Sigmoid colon (tissue), 7 donors: Measurements from ENCODE around the gene SLX4IP. TPM values are rescaled to one million over a fixed set of nuclear protein-coding genes. Genes with fewer than 3 reads are reported as not detected.
A peak's percentile ranks its signal among the peaks of the same experiment; 100 is the strongest.

Experiments
- DNase-seq: peaks from one replicate; pipeline ENCODE4 v3.0.0-alpha.2; 2019
- H3K27ac ChIP-seq, 4 donors: fragments of 200-600 bp; sonication (generic); one replicate each; pipeline ENCODE4 v1.5.1; 2016 to 2019; ENCODE audit warnings: mild to moderate bottlenecking in 1 of 4
- H3K27me3 ChIP-seq, 3 donors: fragments of 200-600 bp; sonication (generic); one replicate each; pipeline ENCODE4 v1.5.1; 2019; ENCODE audit warnings: mild to moderate bottlenecking in 1 of 3
- H3K36me3 ChIP-seq, 4 donors: fragments of 200-600 bp; sonication (generic); one replicate each; pipeline ENCODE4 v1.5.1; 2016 to 2019
- H3K4me1 ChIP-seq, 4 donors: fragments of 200-600 bp; sonication (generic); one replicate each; pipeline ENCODE4 v1.5.1; 2017 to 2019
- H3K4me3 ChIP-seq, 4 donors: fragments of 200-600 bp; sonication (generic); one replicate each; pipeline ENCODE4 v1.5.1; 2017 to 2019; ENCODE audit warnings: mild to moderate bottlenecking in 2 of 4, moderate library complexity in 1 of 4
- H3K9me3 ChIP-seq, 4 donors: fragments of 200-600 bp in 3 of 4; sonication (generic) in 3 of 4; one replicate each; pipeline versions ENCODE4 v1.5.1 to v1.6.1; 2013 to 2019
- CTCF ChIP-seq, 4 experiments: fragments of 450-650 bp in 3 of 4; fragments of 200-600 bp in 1 of 4; IDR thresholded peaks; one replicate each; pipeline ENCODE4 v1.5.1; 2016 to 2019; ENCODE audit warnings: antibody characterized with exemption in 4 of 4, mild to moderate bottlenecking in 3 of 4, moderate library complexity in 2 of 4
- EP300 ChIP-seq, 4 donors: sonication (generic); formaldehyde crosslinking; IDR thresholded peaks; one replicate each; pipeline ENCODE4 v1.6.1; 2017; ENCODE audit warnings: antibody characterized with exemption in 4 of 4
- POLR2A ChIP-seq, 2 donors: fragments of 450-650 bp; IDR thresholded peaks; one replicate each; pipeline ENCODE4 v1.6.1; 2016; ENCODE audit warnings: antibody characterized with exemption in 2 of 2, mild to moderate bottlenecking in 2 of 2, moderate library complexity in 2 of 2
- POLR2AphosphoS5 ChIP-seq, 4 donors: sonication (generic); formaldehyde crosslinking; IDR thresholded peaks; one replicate each; pipeline ENCODE4 v1.6.1; 2017; ENCODE audit warnings: antibody characterized with exemption in 4 of 4
- WGBS, 2 donors: extraction: QIAGEN DNeasy Blood & Tissue Kit; methylation state at CpG; one replicate each; pipeline ENCODE4 v1.1.7; 2013; 5-methylcytosine and 5-hydroxymethylcytosine counted together
- intact Hi-C: fragments of 100-400 bp; cut with DNase I; formaldehyde crosslinking; loops from one replicate; pipeline ENCODE4 v1.15.1; 2023
- polyA plus RNA-seq, 3 donors: library from polyadenylated mRNA; stranded (reverse); fragments of 200-250 nt; gene quantifications; one replicate each; pipeline ENCODE4 v1.2.3, GENCODE V29; 2013
- total RNA-seq, 4 donors: library from RNA; depleted of rRNA; stranded (reverse); fragments of >200 nt; gene quantifications; one replicate each; pipeline ENCODE4 v1.1.0, GENCODE V29; 2016
- donor health status: healthy with polysubstance abuse.
- donor health status: Bipolar disorder and iron deficiency.
- donor health status: healthy.

SLX4IP gene
- total and polyA plus RNA-seq, 7 donors, result 1.2 to 4.2 (median 2.4) TPM

GRCh38 chr20:10661261-10661660 is 226.2 kb downstream of the SLX4IP start:
- peaks cover 0 to 91% (median 72%) of the 10 kb centered on the region in 4 donors for H3K4me1 ChIP-seq
- peaks cover 7 to 58% (median 18%) of the 10 kb centered on the region in 4 donors for H3K36me3 ChIP-seq
- intact Hi-C loops, result no loop called here

GRCh38 chr20:10662151-10662550 is 227.0 kb downstream of the SLX4IP start:
- Histone ChIP-seq H3K27ac (peak overlapping the region in 3 of 4 donors; percentile 74 to 87 (median 83)), H3K9me3 (no peaks in the 10 kb centered on the region), H3K27me3 (no peaks in the 10 kb centered on the region), H3K4me1 (peaks cover 0 to 91% (median 75%) of the 10 kb centered on the region in 4 donors), H3K36me3 (peaks cover 7 to 54% (median 18%) of the 10 kb centered on the region in 4 donors), H3K4me3 (no peak overlapping the region)
- DNase-seq, result no peak
- TF ChIP-seq POLR2AphosphoS5 (IDR thresholded peaks at IDR 0.05) (no peak), POLR2A (IDR thresholded peaks at IDR 0.05) (no peak), EP300 (IDR thresholded peaks at IDR 0.05) (no peak), CTCF (IDR thresholded peaks at IDR 0.05) (no peak)
- WGBS, 2 donors, result 85 to 91% methylated on average over 5 of the region's 5 CpGs
- intact Hi-C loops, result no loop called here

More at GRCh38 chr20:10661261-10661660, 226.2 kb downstream of the SLX4IP start:
- Histone ChIP-seq H3K27me3 (no peaks in the 10 kb centered on the region), H3K9me3 (no peaks in the 10 kb centered on the region), H3K27ac (peak overlapping the region in 3 of 4 donors; percentile 74 to 87 (median 83)), H3K4me3 (no peak overlapping the region)
- 84 to 85% methylated on average over 4 of the region's 4 CpGs for WGBS, 2 donors
- peak; percentile 79 for DNase-seq
- TF ChIP-seq EP300 (IDR thresholded peaks at IDR 0.05), result peak in 2 of 4 donors; percentile 4 to 26
- peak in 3 of 4 donors; percentile 44 to 52 (median 46) for TF ChIP-seq POLR2AphosphoS5 (IDR thresholded peaks at IDR 0.05)
- TF ChIP-seq POLR2A (IDR thresholded peaks at IDR 0.05), result no peak

GRCh38 chr20:10662661-10663458 is 227.8 kb downstream of the SLX4IP start:
- Histone ChIP-seq H3K4me1 (peaks cover 0 to 89% (median 74%) of the 10 kb centered on the region in 4 donors), H3K27ac (peak overlapping the region; percentile 28 to 87 (median 78)), H3K4me3 (no peak overlapping the region), H3K36me3 (peaks cover 7 to 55% (median 16%) of the 10 kb centered on the region in 4 donors), H3K9me3 (no peaks in the 10 kb centered on the region), H3K27me3 (no peaks in the 10 kb centered on the region)
- DNase-seq, result no peak
- intact Hi-C loops, result no loop called here
- TF ChIP-seq POLR2A (IDR thresholded peaks at IDR 0.05), result no peak
- no peak for TF ChIP-seq CTCF (IDR thresholded peaks at IDR 0.05)
- no peak for TF ChIP-seq POLR2AphosphoS5 (IDR thresholded peaks at IDR 0.05)
- no peak for TF ChIP-seq EP300 (IDR thresholded peaks at IDR 0.05)
- 72 to 90% methylated on average over 10 of the region's 10 CpGs for WGBS, 2 donors

GRCh38 chr20:10663756-10664155 is 228.7 kb downstream of the SLX4IP start:
- H3K27ac ChIP-seq, result peak overlapping the region in 3 of 4 donors; percentile 74 to 87 (median 83)

More at GRCh38 chr20:10663756-10664155, 228.7 kb downstream of the SLX4IP start:
- H3K9me3 ChIP-seq, result no peaks in the 10 kb centered on the region
- H3K27me3 ChIP-seq, result no peaks in the 10 kb centered on the region
- H3K4me1 ChIP-seq, result peaks cover 0 to 90% (median 69%) of the 10 kb centered on the region in 4 donors
- no peak for DNase-seq
- no peak overlapping the region for H3K4me3 ChIP-seq
- intact Hi-C loops, result no loop called here
- H3K36me3 ChIP-seq, result peaks cover 7 to 55% (median 20%) of the 10 kb centered on the region in 4 donors
- 60 to 72% methylated on average over 8 of the region's 8 CpGs for WGBS, 2 donors
- TF ChIP-seq EP300 (IDR thresholded peaks at IDR 0.05) (no peak), CTCF (IDR thresholded peaks at IDR 0.05) (no peak), POLR2AphosphoS5 (IDR thresholded peaks at IDR 0.05) (no peak), POLR2A (IDR thresholded peaks at IDR 0.05) (no peak)
